ENCODE data around the gene ID2. TPM values are rescaled to one million over a fixed set of nuclear protein-coding genes. Genes with fewer than 3 reads are reported as not detected.

ID2 gene
- total RNA-seq, 1 donor: 168 TPM

DNA sequence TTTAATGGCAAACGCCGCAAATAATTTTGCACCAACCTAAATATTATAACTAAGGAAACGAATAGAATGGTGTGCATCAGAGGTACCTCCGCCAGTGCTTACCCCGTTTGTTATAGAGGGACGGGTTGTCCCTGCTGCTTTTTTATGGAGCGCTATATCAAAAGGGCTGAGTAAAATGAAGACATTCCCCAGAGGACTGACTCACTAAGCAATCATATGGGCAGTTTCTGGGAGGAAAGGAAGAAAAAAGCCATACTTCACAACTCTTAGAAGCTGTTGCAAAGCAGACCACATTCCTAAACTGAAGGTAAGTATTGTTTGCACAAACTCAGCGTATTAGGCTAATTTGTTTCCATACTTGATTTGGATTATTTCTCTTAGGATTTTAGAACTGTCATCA is 12.9 kb downstream of the ID2 start:
- no peaks in the 10 kb centered on the region for H3K79me2 ChIP-seq (ENCODE audit: insufficient read depth, low read length)
- no peaks in the 10 kb centered on the region for H4K20me1 ChIP-seq (ENCODE audit: insufficient read depth, low read length)
- H3K4me1 ChIP-seq (ENCODE audit: insufficient read depth, low read length): peaks cover 9% of the 10 kb centered on the region
- peak overlapping the region; percentile 43 for H3K4me2 ChIP-seq (ENCODE audit: insufficient read depth, low read length)
- no peak overlapping the region for H2AFZ ChIP-seq (ENCODE audit: low read length)
- no peak overlapping the region for H3K27ac ChIP-seq (ENCODE audit: low read depth, low read length)
- no peaks in the 10 kb centered on the region for H3K9me3 ChIP-seq (ENCODE audit: low read depth, low read length)
- no peak overlapping the region for H3K4me3 ChIP-seq (ENCODE audit: insufficient read depth, low read length)
- DNase-seq (ENCODE audit: insufficient read length, low spot score, missing footprints): peak; percentile 91
- no peaks in the 10 kb centered on the region for H3K36me3 ChIP-seq (ENCODE audit: insufficient read depth, low read length)
- TF ChIP-seq, protein P1, sequence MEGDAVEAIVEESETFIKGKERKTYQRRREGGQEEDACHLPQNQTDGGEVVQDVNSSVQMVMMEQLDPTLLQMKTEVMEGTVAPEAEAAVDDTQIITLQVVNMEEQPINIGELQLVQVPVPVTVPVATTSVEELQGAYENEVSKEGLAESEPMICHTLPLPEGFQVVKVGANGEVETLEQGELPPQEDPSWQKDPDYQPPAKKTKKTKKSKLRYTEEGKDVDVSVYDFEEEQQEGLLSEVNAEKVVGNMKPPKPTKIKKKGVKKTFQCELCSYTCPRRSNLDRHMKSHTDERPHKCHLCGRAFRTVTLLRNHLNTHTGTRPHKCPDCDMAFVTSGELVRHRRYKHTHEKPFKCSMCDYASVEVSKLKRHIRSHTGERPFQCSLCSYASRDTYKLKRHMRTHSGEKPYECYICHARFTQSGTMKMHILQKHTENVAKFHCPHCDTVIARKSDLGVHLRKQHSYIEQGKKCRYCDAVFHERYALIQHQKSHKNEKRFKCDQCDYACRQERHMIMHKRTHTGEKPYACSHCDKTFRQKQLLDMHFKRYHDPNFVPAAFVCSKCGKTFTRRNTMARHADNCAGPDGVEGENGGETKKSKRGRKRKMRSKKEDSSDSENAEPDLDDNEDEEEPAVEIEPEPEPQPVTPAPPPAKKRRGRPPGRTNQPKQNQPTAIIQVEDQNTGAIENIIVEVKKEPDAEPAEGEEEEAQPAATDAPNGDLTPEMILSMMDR (IDR thresholded peaks at IDR 0.05; ENCODE audit: extremely low read depth, low read depth, low read length): no peak
- H3K27me3 ChIP-seq (ENCODE audit: insufficient read depth, low read length): peaks cover 8% of the 10 kb centered on the region

DNA sequence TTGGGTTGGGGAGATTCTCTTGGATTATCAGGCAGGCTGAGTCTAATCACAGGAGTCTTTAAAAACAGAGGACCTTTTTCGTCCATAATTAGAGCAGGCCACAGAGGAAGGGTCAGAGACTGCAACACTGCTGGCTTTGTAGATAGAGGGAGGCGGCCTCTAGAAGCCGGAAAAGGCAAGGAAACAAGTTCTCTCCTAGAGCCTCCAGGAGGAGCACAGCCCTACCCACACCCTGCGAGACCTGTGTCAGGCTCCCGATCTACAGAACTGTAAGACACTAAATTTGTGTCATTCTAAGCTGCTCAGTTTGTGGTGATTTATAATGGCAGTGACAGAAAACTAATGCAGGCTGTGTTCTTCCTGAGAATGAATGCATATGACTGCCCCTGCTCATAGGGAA is 15.3 kb downstream of the ID2 start:
- no peaks in the 10 kb centered on the region for H3K9me3 ChIP-seq (ENCODE audit: low read depth, low read length)
- peaks cover 5% of the 10 kb centered on the region for H3K27me3 ChIP-seq (ENCODE audit: insufficient read depth, low read length)
- H4K20me1 ChIP-seq (ENCODE audit: insufficient read depth, low read length): no peaks in the 10 kb centered on the region
- H3K36me3 ChIP-seq (ENCODE audit: insufficient read depth, low read length): no peaks in the 10 kb centered on the region
- peaks cover 9% of the 10 kb centered on the region for H3K4me1 ChIP-seq (ENCODE audit: insufficient read depth, low read length)
- no peak overlapping the region for H3K4me3 ChIP-seq (ENCODE audit: insufficient read depth, low read length)
- no peak overlapping the region for H3K4me2 ChIP-seq (ENCODE audit: insufficient read depth, low read length)
- H2AFZ ChIP-seq (ENCODE audit: low read length): no peak overlapping the region
- no peak for DNase-seq (ENCODE audit: insufficient read length, low spot score, missing footprints)
- H3K27ac ChIP-seq (ENCODE audit: low read depth, low read length): no peak overlapping the region
- no peaks in the 10 kb centered on the region for H3K79me2 ChIP-seq (ENCODE audit: insufficient read depth, low read length)
- TF ChIP-seq, protein P1 (IDR thresholded peaks at IDR 0.05; ENCODE audit: extremely low read depth, low read depth, low read length): no peak

DNA sequence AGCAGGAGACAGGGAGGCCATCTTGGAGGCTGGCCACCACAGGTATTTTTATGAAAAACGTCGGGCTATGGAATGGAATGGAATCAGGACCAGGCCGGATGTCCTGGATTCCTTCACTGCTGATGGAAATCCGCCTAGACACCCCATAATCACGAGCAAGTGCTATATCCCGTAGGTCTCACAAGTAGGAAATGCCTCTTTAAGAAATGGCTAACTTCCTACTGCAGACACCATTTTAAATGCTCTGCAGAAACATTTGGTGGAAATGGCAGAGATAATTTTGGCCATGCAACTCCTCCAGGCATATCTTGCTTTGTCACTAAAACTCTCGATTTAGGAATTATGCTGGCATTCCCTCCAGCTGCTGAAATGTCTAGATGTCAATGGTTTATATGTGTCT is 18.0 kb downstream of the ID2 start:
- no peak overlapping the region for H3K4me2 ChIP-seq (ENCODE audit: insufficient read depth, low read length)
- H3K9me3 ChIP-seq (ENCODE audit: low read depth, low read length): no peaks in the 10 kb centered on the region
- DNase-seq (ENCODE audit: insufficient read length, low spot score, missing footprints): no peak
- H3K27me3 ChIP-seq (ENCODE audit: insufficient read depth, low read length): peaks cover 5% of the 10 kb centered on the region
- H2AFZ ChIP-seq (ENCODE audit: low read length): no peak overlapping the region
- H3K36me3 ChIP-seq (ENCODE audit: insufficient read depth, low read length): no peaks in the 10 kb centered on the region
- H3K4me1 ChIP-seq (ENCODE audit: insufficient read depth, low read length): peaks cover 1% of the 10 kb centered on the region
- TF ChIP-seq, protein P1 (IDR thresholded peaks at IDR 0.05; ENCODE audit: extremely low read depth, low read depth, low read length): no peak
- no peak overlapping the region for H3K27ac ChIP-seq (ENCODE audit: low read depth, low read length)
- H4K20me1 ChIP-seq (ENCODE audit: insufficient read depth, low read length): no peaks in the 10 kb centered on the region
- no peak overlapping the region for H3K4me3 ChIP-seq (ENCODE audit: insufficient read depth, low read length)
- H3K79me2 ChIP-seq (ENCODE audit: insufficient read depth, low read length): no peaks in the 10 kb centered on the region

DNA sequence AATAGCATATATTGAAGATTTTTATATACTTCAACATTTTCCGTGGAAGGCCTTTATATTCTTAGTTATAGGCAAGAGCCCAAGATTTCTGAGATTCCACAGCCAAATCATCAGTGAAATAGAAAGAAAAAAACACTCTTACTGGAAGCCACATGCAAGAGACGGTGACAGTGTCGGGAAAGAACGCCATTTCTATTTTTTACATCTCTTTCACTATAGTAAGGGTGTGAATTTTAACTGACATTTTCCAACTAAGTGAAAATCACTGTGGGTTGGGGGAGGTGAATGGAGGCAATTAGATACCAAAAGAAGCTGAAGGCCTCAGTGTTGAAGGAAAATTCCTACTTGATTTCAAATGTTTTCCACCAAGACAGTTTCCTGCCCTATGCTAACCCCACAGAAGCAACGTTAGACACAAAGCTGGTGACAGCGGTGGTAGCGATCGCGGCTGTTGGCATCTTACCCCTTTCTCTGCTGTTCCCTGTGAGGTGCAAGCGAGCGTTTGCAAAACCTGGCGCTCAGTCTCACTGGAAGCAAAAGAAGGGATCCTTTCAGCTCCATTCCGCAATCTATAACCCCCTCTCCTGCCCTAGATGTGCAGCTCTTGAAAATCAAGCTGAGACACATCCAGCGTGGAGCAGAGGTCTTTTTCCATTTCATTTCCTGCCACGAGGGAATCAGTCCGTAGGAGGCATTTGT is 20.0 kb downstream of the ID2 start:
- H3K4me3 ChIP-seq (ENCODE audit: insufficient read depth, low read length): peak overlapping the region; percentile 51
- TF ChIP-seq, protein P1 (IDR thresholded peaks at IDR 0.05; ENCODE audit: extremely low read depth, low read depth, low read length): no peak

More for the DNA sequence above, 20.0 kb downstream of the ID2 start:
- peak overlapping the region; percentile 78 for H2AFZ ChIP-seq (ENCODE audit: low read length)
- no peaks in the 10 kb centered on the region for H3K36me3 ChIP-seq (ENCODE audit: insufficient read depth, low read length)
- no peak overlapping the region for H3K27ac ChIP-seq (ENCODE audit: low read depth, low read length)
- no peaks in the 10 kb centered on the region for H3K27me3 ChIP-seq (ENCODE audit: insufficient read depth, low read length)
- DNase-seq (ENCODE audit: insufficient read length, low spot score, missing footprints): peak; percentile 66
- H3K4me1 ChIP-seq (ENCODE audit: insufficient read depth, low read length): no peaks in the 10 kb centered on the region
- no peaks in the 10 kb centered on the region for H3K79me2 ChIP-seq (ENCODE audit: insufficient read depth, low read length)
- H3K4me2 ChIP-seq (ENCODE audit: insufficient read depth, low read length): peak overlapping the region; percentile 71
- H3K9me3 ChIP-seq (ENCODE audit: low read depth, low read length): no peaks in the 10 kb centered on the region
- H4K20me1 ChIP-seq (ENCODE audit: insufficient read depth, low read length): no peaks in the 10 kb centered on the region
